GM12878 (cell line): Measurements from ENCODE around the gene REPIN1. TPM values are rescaled to one million over a fixed set of nuclear protein-coding genes. Genes with fewer than 3 reads are reported as not detected.
A peak's percentile ranks its signal among the peaks of the same experiment; 100 is the strongest.

ENCODE experiments used
- ATAC-seq: fragments of 200-7000 bp; cut with Tn5 transposase; 3 replicates; pipeline ENCODE4 v1.9.1; 2020; ENCODE audit warnings: mild to moderate bottlenecking, moderate library complexity
- BruUV-seq: library from RNA; stranded (reverse); fragments of 400-500 nt; replicated peaks from 2 replicates; lab custom pipeline; 2021; lab: Mats Ljungman, UMichigan
- CTCF ChIA-PET: fragments of 300-600 bp; sonication (Branson Sonifier 250); formaldehyde crosslinking; extraction: SDS; loops from one replicate; lab custom pipeline; 2021; ENCODE audit warnings: inconsistent platforms; lab: Yijun Ruan, JAX
- POLR2A ChIA-PET: fragments of 350-600 bp; formaldehyde crosslinking; extraction: SDS; loops from one replicate; lab custom pipeline; 2021; ENCODE audit warnings: inconsistent platforms; lab: Charles Lee
- RAD21 ChIA-PET: fragments of 300-600 bp; sonication (Branson Sonifier 250); formaldehyde crosslinking; loops from one replicate; lab custom pipeline; 2023; ENCODE audit warnings: antibody characterized with exemption; ENCODE audit not compliant: unreplicated experiment; lab: Charles Lee
- SMC1A ChIA-PET: fragments of 300-600 bp; sonication (Branson Sonifier 250); formaldehyde crosslinking; loops from one replicate; lab custom pipeline; 2023; ENCODE audit not compliant: unreplicated experiment, uncharacterized antibody; lab: Charles Lee
- DNase-seq: peaks from one replicate; pipeline ENCODE4 v3.0.0-alpha.2; 2011; ENCODE audit warnings: low read depth, low spot score
- FAIRE-seq: peaks from 3 replicates; lab custom pipeline; 2011; peaks lifted over from hg19 to GRCh38; lab: Jason Lieb, UNC
- H2AFZ ChIP-seq: 2 replicates; pipeline ENCODE4 v1.6.0; 2011; ENCODE audit warnings: low read depth, low read length, control low read depth; ENCODE audit not compliant: control insufficient read depth
- H3K27ac ChIP-seq: 2 replicates; pipeline ENCODE4 v1.5.1; 2011; ENCODE audit warnings: control low read depth; ENCODE audit not compliant: control insufficient read depth, insufficient read depth
- H3K27me3 ChIP-seq, 2 experiments: replicated peaks in 1 of 2; 2 replicates each; pipeline versions ENCODE4 v1.6.0 to v1.6.1; 2011; ENCODE audit warnings: low read length in 1 of 2; ENCODE audit not compliant: control insufficient read depth in 2 of 2, insufficient read depth in 2 of 2
- H3K36me3 ChIP-seq, 2 experiments: 2 replicates each; pipeline ENCODE4 v1.5.1; 2011; ENCODE audit warnings: low read length in 1 of 2; ENCODE audit not compliant: control insufficient read depth in 2 of 2, insufficient read depth in 2 of 2
- H3K4me1 ChIP-seq: 2 replicates; pipeline ENCODE4 v1.6.1; 2011; ENCODE audit warnings: mild to moderate bottlenecking, low read length, moderate library complexity, mixed read lengths; ENCODE audit not compliant: control insufficient read depth, insufficient read depth
- H3K4me2 ChIP-seq: 2 replicates; pipeline ENCODE4 v1.6.0; 2011; ENCODE audit warnings: control low read depth; ENCODE audit not compliant: control insufficient read depth, insufficient read depth
- H3K4me3 ChIP-seq: fragments of 200-600 bp; sonication (generic); 2 replicates; pipeline ENCODE4 v1.5.1; 2016
- H3K79me2 ChIP-seq: 2 replicates; pipeline ENCODE4 v1.6.0; 2011; ENCODE audit warnings: low read length; ENCODE audit not compliant: control insufficient read depth, insufficient read depth
- H3K9ac ChIP-seq: 2 replicates; pipeline ENCODE4 v1.8.0; 2011; ENCODE audit warnings: low read length, control low read depth, mixed read lengths; ENCODE audit not compliant: control insufficient read depth, insufficient read depth
- H3K9me3 ChIP-seq: replicated peaks from 3 replicates; pipeline ENCODE4 v1.5.1; 2011; ENCODE audit warnings: mild to moderate bottlenecking, low read length; ENCODE audit not compliant: control insufficient read depth, insufficient read depth
- H4K20me1 ChIP-seq: 2 replicates; pipeline ENCODE4 v1.6.0; 2011; ENCODE audit not compliant: control insufficient read depth, insufficient read depth
- CHD2 ChIP-seq: IDR thresholded peaks from 2 replicates; pipeline ENCODE4 v1.6.1; 2011; ENCODE audit warnings: low read depth, low read length, improper control_type of control experiment, borderline replicate concordance
- HDAC2 ChIP-seq: fragments of 200-600 bp; sonication (generic); IDR thresholded peaks from 2 replicates; pipeline ENCODE4 v1.6.1; 2017
- LARP7 ChIP-seq: fragments of 450-650 bp; IDR thresholded peaks from 2 replicates; pipeline ENCODE4 v1.6.1; 2017; ENCODE audit warnings: mild to moderate bottlenecking
- NFIC ChIP-seq: IDR thresholded peaks from 2 replicates; pipeline ENCODE4 v1.6.1; 2012; ENCODE audit warnings: low read depth, mild to moderate bottlenecking, inconsistent platforms, low read length, moderate library complexity
- POLR2AphosphoS5 ChIP-seq: IDR thresholded peaks from 2 replicates; pipeline ENCODE4 v1.6.1; 2011; ENCODE audit warnings: mild to moderate bottlenecking, low read length, inconsistent platforms
- TARDBP ChIP-seq: IDR thresholded peaks from 2 replicates; pipeline ENCODE4 v1.6.1; 2016; ENCODE audit warnings: borderline replicate concordance
- ZBED1 ChIP-seq: IDR thresholded peaks from 2 replicates; pipeline ENCODE4 v1.6.1; 2016; ENCODE audit warnings: borderline replicate concordance
- ZNF207 ChIP-seq: fragments of 450-650 bp; IDR thresholded peaks from 2 replicates; pipeline ENCODE4 v1.6.1; 2014; ENCODE audit warnings: antibody characterized with exemption, mild to moderate bottlenecking, borderline replicate concordance
- WGBS: methylation state at CpG from one replicate; pipeline ENCODE4 v1.1.6; 2016; ENCODE audit warnings: low lambda C conversion rate; ENCODE audit not compliant: insufficient replicate concordance, insufficient coverage; ENCODE audit errors: missing lambda C conversion rate; 5-methylcytosine and 5-hydroxymethylcytosine counted together
- in situ Hi-C: fragments of 300-500 bp; cut with MboI; formaldehyde crosslinking; loops from 9 replicates; pipeline ENCODE4 v1.14.3; 2018; ENCODE audit warnings: mixed read lengths
- intact Hi-C: fragments of 100-400 bp; cut with micrococcal nuclease; formaldehyde crosslinking; loops from one replicate; pipeline ENCODE4 v1.14.2; 2022; ENCODE audit not compliant: unreplicated experiment
- polyA plus RNA-seq, 11 experiments: library from polyadenylated mRNA; depleted of rRNA in 4 of 11; unstranded in 6 of 11; stranded (reverse) in 5 of 11; fragments of >200 nt; fragmentation: Nextera tagmentation in 4 of 11; fragmentation: Illumina TruSeq in 1 of 11; extraction: Ambion mirVana in 4 of 11; extraction: Trizol in 1 of 11; gene quantifications; 1 replicate in 1 of 11; 2 replicates in 10 of 11; pipeline versions ENCODE4 v1.2.1 to v1.2.3, GENCODE V29; 2011 to 2016; ENCODE audit warnings: inconsistent platforms in 2 of 11, missing spikeins in 2 of 11, low read depth in 1 of 11
- total RNA-seq, 4 experiments: library from RNA; depleted of rRNA in 3 of 4; stranded (reverse); fragments of >200 nt in 3 of 4; fragmentation: Illumina TruSeq in 1 of 4; extraction: Trizol in 1 of 4; gene quantifications; 2 replicates each; pipeline versions ENCODE4 v1.2.1 to v1.2.3, GENCODE V29; 2013 to 2021
- TF ChIP-seq, protein P1 (sequence below): fragments of 450-650 bp; IDR thresholded peaks from 2 replicates; pipeline ENCODE4 v1.6.1; 2017; ENCODE audit warnings: mild to moderate bottlenecking, moderate library complexity

The REPIN1 gene
- total and polyA plus RNA-seq, 10 of the 15 experiments (the other 5 are each of a cell fraction or from before 2014, with no cell fraction given), result 5.1 to 172 (median 76.9) TPM

DNA sequence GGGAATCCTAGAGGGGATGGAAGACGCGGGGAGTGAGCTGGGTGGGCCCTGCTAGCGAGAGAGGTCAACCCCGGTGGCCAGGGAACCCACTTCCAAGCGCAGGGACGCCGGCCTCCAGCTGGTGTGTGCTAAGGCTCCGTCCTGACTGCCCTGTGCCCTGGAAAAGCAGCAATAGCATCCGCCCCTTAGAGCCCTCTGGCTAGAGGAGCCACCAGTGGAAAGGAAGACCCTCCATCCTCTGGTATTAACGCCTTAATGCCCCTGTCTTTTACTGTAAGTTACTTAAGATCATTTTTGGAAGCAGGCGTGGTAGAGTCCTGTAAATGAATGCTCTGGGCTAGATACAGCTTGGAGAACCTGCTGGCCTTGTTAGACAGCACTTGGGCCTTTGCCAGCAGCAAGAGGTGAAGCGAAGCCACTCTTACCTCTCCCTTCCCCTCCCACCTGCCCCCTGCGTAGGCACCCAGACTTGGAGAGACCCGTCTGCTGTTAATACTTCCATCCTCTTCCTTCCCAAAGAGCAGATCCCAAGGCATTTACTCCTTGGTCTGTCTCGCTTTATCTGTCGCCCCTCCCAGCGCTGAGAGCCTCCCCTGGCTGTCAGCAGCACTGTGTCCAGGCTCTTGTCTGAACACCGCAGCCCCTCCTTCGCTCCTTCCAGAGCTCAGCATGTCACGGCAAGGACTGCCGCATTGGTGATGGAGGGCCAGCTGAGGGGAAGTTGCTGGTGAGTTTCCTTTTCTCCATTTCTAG is 4.6 kb downstream of the REPIN1 start:
- no peaks in the 10 kb centered on the region for H3K9me3 ChIP-seq
- peak overlapping the region; percentile 24; the same call in 1 of the 2 replicates for H3K9ac ChIP-seq
- H4K20me1 ChIP-seq, result no peaks in the 10 kb centered on the region; the same call in 1 of the 2 replicates
- 90% methylated on average over 21 of the region's 21 CpGs for WGBS
- intact Hi-C loops, result no loop called here
- peaks cover 63% of the 10 kb centered on the region for H3K79me2 ChIP-seq
- ATAC-seq (peak; percentile 3; the same call in 2 of the 3 replicates), FAIRE-seq (no peak), DNase-seq (no peak)
- H3K4me2 ChIP-seq, result peak overlapping the region; percentile 58; the same call in 1 of the 2 replicates
- peaks cover 47% of the 10 kb centered on the region for H3K4me1 ChIP-seq
- H3K36me3 ChIP-seq, result peaks cover 17 to 20% of the 10 kb centered on the region in 2 experiments
- peak overlapping the region; percentile 70 for H3K27ac ChIP-seq
- peak overlapping the region; percentile 58; the same call in 1 of the 2 replicates for H3K4me3 ChIP-seq
- ChIA-PET RAD21 (interaction anchor here (0.8 to 2.9 kb wide), 5 partner anchors 7 to 33 kb away, joined by 3 to 15 read pairs (median 5); a partner anchor contains a TSS), SMC1A (interaction anchor here (0.9 to 3.0 kb wide), 5 partner anchors 17 to 37 kb away, joined by 3 to 21 read pairs (median 3); a partner anchor contains a TSS), CTCF (interaction anchor here (0.9 to 2.1 kb wide), 7 partner anchors 12 to 78 kb away, joined by 3 to 22 read pairs (median 4); a partner anchor contains a TSS), POLR2A (interaction anchor here (0.8 to 6.2 kb wide), 5 partner anchors 15 to 50 kb away, joined by 3 to 89 read pairs (median 4); partner anchors contain the start of genes ACTR3C and LRRC61)
- no peak overlapping the region for H2AFZ ChIP-seq
- in situ Hi-C loops, result no loop called here
- TF ChIP-seq ZBED1 (no peak), ZNF207 (no peak), NFIC (no peak), TARDBP (no peak), LARP7 (0 out of 2 replicates have a peak, but pooled peaks have one; percentile 20), CHD2 (no peak), POLR2AphosphoS5 (peak; percentile 57), HDAC2 (no peak)
- TF ChIP-seq, protein P1, sequence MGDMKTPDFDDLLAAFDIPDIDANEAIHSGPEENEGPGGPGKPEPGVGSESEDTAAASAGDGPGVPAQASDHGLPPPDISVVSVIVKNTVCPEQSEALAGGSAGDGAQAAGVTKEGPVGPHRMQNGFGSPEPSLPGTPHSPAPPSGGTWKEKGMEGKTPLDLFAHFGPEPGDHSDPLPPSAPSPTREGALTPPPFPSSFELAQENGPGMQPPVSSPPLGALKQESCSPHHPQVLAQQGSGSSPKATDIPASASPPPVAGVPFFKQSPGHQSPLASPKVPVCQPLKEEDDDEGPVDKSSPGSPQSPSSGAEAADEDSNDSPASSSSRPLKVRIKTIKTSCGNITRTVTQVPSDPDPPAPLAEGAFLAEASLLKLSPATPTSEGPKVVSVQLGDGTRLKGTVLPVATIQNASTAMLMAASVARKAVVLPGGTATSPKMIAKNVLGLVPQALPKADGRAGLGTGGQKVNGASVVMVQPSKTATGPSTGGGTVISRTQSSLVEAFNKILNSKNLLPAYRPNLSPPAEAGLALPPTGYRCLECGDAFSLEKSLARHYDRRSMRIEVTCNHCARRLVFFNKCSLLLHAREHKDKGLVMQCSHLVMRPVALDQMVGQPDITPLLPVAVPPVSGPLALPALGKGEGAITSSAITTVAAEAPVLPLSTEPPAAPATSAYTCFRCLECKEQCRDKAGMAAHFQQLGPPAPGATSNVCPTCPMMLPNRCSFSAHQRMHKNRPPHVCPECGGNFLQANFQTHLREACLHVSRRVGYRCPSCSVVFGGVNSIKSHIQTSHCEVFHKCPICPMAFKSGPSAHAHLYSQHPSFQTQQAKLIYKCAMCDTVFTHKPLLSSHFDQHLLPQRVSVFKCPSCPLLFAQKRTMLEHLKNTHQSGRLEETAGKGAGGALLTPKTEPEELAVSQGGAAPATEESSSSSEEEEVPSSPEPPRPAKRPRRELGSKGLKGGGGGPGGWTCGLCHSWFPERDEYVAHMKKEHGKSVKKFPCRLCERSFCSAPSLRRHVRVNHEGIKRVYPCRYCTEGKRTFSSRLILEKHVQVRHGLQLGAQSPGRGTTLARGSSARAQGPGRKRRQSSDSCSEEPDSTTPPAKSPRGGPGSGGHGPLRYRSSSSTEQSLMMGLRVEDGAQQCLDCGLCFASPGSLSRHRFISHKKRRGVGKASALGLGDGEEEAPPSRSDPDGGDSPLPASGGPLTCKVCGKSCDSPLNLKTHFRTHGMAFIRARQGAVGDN, result no peak
- BruUV-seq, result TSS peak; percentile 6
- no peaks in the 10 kb centered on the region for H3K27me3 ChIP-seq
